Ovary (tissue), 3 donors: Measurements from ENCODE around the gene PJA1.

Experiments used
- CTCF ChIP-seq, 3 donors: fragments of 450-650 bp in 2 of 3; fragments of 200-600 bp in 1 of 3; IDR thresholded peaks; one replicate each; pipeline versions ENCODE4 v1.5.1 to v1.8.0; 2016 to 2022; ENCODE audit warnings: antibody characterized with exemption in 3 of 3, mild to moderate bottlenecking in 1 of 3
- EP300 ChIP-seq: sonication (generic); formaldehyde crosslinking; IDR thresholded peaks from one replicate; pipeline ENCODE4 v1.6.1; 2017; ENCODE audit warnings: antibody characterized with exemption
- POLR2A ChIP-seq: fragments of 450-650 bp; IDR thresholded peaks from one replicate; pipeline ENCODE4 v1.6.1; 2017; ENCODE audit warnings: antibody characterized with exemption, mild to moderate bottlenecking, moderate library complexity
- donor health status: DM: no; HTN: no; CAD: no.

GRCh38 chrX:69170319-69170718 lies 5.1 kb upstream of the PJA1 start:
- TF ChIP-seq POLR2A, result no peak
- TF ChIP-seq CTCF (IDR thresholded peaks at IDR 0.05), result no peak
- TF ChIP-seq EP300, result no peak
